HepG2 (cell line): ENCODE data around the gene SHBG.

Source experiments
- NFE2L1 ChIP-seq: sonication (generic); formaldehyde crosslinking; IDR thresholded peaks from 2 replicates; pipeline ENCODE4 v1.4.0; 2020; ENCODE audit warnings: missing genetic modification reagents, mild to moderate bottlenecking, borderline replicate concordance
- PBX2 ChIP-seq: IDR thresholded peaks from 2 replicates; pipeline ENCODE4 v1.6.1; 2016; ENCODE audit warnings: control low read depth
- TAF1 ChIP-seq: sonication (generic); formaldehyde crosslinking; IDR thresholded peaks from 2 replicates; pipeline ENCODE4 v1.4.0; 2020; ENCODE audit warnings: missing genetic modification reagents

- TF ChIP-seq PBX2 (CRISPR knock-in tag): no peak
- TF ChIP-seq TAF1 (CRISPR knock-in tag): no peak
- TF ChIP-seq NFE2L1 (CRISPR knock-in tag): no peak
These were observed 45.0 kb downstream of the SHBG start for GRCh38 chr17:7674934-7675333.
